NB4 (cell line): Measurements from ENCODE around the gene FN1.

Experiments
- POLR2A ChIP-seq: IDR thresholded peaks from 2 replicates; pipeline ENCODE4 v1.6.1; 2011; ENCODE audit warnings: mild to moderate bottlenecking; ENCODE audit not compliant: insufficient read length; ENCODE audit errors: extremely low read depth
- TF ChIP-seq, protein P1 (sequence below): IDR thresholded peaks from one replicate; pipeline ENCODE4 v1.5.1; 2012; ENCODE audit warnings: low read depth, low read length

DNA sequence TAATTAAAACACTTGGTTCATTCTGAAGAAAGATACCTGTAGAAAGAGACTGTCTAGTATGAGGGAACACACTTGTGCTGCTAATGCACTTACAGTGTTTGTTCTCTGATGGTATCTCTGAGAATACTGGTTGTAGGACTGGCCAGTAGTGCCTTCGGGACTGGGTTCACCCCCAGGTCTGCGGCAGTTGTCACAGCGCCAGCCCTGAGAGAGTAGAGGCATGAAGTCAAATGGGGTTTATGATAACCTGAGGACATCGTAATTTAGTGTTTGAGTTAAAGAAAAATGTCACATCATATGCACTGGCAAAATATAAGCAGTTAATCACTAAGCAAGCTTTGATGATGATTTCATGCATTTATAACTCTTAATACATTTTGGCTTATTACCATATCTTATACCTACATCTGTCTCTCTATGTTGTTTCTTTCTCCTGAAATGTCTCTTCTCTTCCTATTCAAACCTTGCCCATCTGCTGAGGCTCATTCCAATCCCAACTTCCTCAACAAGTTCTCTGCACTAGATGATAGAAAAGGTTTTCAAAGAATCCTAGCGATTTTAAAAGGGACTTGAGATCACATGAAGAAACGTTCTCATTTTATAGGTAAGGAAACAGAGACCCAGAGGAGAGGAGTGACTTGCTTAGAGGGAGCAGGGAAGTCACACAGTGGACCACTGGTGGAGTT lies 73.8 kb downstream of the FN1 start:
- TF ChIP-seq, protein P1, sequence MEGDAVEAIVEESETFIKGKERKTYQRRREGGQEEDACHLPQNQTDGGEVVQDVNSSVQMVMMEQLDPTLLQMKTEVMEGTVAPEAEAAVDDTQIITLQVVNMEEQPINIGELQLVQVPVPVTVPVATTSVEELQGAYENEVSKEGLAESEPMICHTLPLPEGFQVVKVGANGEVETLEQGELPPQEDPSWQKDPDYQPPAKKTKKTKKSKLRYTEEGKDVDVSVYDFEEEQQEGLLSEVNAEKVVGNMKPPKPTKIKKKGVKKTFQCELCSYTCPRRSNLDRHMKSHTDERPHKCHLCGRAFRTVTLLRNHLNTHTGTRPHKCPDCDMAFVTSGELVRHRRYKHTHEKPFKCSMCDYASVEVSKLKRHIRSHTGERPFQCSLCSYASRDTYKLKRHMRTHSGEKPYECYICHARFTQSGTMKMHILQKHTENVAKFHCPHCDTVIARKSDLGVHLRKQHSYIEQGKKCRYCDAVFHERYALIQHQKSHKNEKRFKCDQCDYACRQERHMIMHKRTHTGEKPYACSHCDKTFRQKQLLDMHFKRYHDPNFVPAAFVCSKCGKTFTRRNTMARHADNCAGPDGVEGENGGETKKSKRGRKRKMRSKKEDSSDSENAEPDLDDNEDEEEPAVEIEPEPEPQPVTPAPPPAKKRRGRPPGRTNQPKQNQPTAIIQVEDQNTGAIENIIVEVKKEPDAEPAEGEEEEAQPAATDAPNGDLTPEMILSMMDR, result no peak
- no peak for TF ChIP-seq POLR2A
